Activated CD4-positive, alpha-beta T cell treated with anti-CD3 and anti-CD28 coated beads, Interleukin-2, amount 50 U/mL, for 24 hours (primary cell): ENCODE measurements around the gene TSPYL6.
"Not testable (repeated sequence)": the region's sequence is repeated elsewhere in the genome, so short reads cannot be mapped to it uniquely, and the experiment has no call there.

Experiments used
- DNase-seq, 2 donors: peaks; one replicate each; pipeline ENCODE4 v3.0.0-alpha.2; 2020; ENCODE audit warnings: low read depth in 1 of 2, low spot score in 1 of 2

The TSPYL6 gene

DNA sequence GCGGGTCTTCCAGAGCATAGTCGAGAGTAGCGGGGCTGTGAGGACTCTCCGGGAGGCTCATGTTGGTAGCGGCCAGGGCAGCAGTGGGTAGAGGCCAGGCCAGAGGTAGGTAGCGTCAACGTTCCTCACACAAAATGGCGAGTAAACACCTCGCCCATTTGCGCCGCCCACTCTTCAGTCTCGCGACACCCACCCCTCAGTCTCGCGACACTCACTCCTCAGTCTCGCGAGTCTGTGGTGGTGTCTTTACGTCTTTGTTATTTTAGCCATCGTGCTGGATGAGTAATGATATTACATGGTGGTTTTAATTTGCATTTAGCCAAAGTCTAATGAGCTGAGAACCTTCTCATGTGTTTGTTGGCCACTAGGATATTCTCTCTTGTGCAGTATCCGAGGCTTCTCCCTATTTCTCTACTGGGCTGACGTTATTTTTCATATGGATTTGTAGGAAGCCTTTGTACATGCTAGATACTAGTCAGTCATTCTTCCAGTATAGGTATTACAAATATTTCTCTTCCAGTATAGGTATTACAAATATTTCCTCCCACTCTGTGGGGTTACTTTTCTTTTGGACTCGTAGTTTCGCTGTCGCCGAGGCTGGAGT lies at the start of gene TSPYL6:
TSS of gene TSPYL6 (minus strand) at position 139 of the 604 bp plus-strand sequence. CDS start at position 61, 78 bp downstream.
- no peak for DNase-seq

DNA sequence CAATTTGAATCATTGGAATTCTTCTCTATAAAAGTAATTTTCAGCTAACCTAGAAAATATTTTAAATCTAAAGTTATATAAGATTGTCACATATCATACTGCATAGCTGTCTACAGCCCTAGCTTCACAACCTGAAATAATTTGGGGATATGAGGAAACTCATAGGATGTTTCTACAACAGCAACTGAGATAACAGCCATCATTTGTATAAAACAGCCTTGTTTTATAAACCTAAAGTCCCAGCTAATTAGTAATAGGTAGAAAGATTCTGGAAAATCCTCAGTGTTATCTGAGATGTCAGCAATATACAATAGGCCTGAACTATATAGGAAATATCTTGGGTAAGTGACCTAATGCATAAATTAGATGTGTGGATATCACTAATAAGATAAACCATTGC lies 47.6 kb upstream of the TSPYL6 start:
- no peak for DNase-seq

DNA sequence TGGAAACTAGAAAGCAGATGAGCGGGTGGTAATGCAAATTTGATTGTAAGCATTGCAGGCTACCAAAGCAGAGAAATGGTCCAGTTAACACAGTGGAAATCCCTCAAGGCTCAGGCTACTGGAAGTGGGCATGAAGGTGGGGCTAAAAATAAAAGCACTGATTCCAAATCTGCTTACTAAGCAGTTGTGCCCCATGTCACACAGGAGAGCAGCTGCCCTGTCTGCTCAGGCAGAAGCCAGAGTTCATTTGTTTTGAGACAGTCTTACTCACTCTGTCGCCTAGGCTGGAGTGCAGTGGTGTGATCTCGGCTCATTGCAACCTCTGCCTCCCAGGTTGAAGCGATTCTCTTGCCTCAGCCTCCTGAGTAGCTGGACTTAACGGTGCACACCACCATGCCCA lies 42.5 kb upstream of the TSPYL6 start:
- no peak for DNase-seq

DNA sequence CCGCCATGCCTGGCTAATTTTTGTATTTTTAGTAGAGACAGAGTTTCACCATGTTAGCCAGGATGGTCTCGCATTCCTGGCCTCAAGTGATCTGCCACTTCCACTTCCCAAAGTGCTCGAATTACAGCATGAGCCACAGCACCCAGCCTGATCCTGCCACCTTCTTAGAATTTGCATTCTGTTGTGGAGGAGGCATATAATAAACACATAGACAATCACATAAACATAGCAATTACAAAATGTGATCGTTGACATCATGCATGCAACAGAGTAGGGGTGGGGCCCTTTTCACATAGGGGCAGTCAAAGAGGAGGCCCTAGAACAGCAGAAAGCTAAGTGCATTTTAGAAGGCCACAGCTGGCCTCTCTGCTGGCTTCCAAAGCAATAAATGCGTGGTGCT lies 39.9 kb upstream of the TSPYL6 start:
- DNase-seq: no peak

DNA sequence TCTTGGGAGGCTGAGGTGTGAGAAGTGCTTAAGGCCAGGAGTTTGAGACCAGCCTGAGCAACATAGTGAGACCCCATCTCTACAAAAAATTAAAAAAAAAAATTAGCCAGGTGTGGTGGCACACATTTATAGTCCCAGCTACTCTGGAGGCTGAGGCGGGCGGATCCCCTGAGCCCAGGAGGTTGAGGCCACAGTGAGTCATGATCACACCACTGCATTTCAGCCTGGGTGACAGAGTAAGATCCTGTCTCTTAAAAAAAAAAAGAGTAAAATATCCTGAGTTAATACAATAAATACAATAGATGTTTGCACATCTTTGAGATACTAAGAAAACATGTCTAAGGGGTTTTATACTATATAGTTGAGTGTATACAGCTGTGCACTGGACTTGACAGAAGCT lies 38.6 kb upstream of the TSPYL6 start:
- not testable (repeated sequence) for DNase-seq

DNA sequence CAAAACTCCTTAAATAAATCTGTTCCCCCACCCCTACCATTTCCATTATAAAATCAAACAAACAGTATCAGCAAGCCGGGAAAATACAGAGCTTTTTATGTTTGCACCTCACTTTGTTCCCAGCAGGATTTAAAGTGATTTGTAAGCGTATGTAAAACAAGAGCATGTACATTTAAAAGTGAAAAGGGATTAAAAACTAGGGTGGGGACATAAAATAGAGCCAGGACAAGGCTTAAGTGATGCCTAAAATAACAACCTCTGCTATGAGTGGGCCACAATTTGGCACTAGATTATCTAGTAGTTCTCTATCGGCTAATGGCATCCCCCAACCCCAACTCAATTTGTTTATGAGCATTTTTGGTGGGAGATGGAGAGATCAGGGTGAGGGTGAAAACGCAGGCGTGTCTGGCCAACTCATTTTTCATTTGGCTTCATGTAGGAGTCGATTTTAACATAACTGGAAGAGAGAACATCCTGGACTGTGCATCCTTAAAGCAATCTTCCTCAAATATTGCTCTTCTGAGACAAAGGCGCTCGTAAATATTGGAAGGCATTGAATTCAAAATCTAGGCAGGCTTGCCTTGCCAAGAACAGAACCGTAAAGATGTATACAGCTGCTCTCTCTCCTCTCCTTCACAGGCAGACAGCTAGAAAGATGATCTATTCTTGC lies 34.5 kb upstream of the TSPYL6 start:
- DNase-seq: no peak

DNA sequence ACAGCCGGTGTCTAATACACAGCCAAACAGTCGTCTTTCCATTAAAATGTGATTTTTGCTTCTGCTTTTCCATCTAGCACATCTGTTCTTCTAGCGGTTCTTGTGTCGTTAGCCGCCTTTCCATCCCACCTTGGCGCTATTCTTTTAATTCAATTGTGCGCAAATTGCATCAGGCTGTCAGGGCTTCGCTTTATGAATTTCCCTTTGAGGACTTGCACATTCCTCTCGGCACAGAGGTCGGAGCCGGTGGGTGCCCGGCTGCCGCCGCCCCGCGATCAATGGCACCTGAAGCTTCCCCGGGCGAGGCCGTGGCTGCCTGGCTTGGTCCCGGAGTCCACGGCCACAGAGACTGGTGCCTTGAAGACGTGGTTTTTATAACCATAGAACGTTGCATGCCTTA lies 33.9 kb upstream of the TSPYL6 start:
- no peak for DNase-seq

DNA sequence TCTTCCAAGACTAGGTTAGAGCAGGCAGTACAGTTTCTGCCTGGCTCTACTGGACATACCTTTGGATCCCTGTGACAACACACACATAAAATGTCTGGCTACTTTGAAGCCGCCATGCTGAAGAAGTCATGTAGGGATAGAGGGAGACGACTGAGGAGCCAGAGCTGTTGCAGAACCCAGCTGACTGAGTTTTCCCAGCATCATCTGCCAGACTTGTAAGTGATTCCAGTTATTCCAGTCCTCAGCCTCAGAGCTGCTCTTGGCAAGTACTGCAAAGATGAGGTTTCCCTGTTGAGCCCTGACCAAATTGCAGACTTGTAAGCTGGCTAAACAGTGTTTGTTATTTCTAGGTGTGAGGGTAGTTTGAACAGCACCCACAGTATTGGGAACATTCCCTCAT lies 31.5 kb upstream of the TSPYL6 start:
- no peak for DNase-seq

DNA sequence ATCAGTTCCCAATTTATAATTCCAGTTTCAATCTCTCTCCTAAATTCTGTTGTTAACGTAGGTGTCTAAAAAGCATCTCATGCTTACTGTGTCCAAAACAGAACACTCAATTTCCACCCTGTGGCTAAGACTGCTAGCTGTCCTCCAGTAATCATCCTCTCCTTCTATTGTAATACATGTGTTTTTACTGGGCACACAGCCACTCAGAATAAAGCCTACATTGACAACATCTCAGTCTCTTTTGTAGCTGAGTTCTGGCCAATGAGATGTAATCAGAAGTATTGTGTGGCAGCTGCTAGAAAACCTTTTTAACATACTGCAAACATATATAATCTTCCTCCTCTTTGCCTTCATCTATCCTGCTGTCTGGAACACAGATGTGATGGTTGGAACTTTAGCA lies 29.4 kb upstream of the TSPYL6 start:
- no peak for DNase-seq

DNA sequence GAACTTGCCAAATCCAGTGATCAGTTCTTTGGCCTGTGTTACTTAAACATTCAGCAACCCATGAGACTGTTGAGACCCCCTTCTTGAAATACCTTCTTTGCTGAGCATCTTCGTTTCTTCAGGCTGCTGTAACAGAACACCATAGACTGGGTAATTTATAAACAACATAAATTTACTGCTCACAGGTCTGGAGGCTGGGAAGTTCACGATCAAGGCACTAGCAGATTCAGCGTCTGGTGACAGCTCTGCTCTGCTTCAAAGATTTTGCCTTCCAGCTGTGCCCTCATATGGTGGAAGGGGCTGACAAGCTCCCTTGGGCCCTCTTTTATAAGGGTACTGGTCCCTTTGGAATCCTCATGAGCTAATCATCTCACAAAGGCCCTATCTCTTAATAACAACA lies 28.8 kb upstream of the TSPYL6 start:
- DNase-seq: no peak

DNA sequence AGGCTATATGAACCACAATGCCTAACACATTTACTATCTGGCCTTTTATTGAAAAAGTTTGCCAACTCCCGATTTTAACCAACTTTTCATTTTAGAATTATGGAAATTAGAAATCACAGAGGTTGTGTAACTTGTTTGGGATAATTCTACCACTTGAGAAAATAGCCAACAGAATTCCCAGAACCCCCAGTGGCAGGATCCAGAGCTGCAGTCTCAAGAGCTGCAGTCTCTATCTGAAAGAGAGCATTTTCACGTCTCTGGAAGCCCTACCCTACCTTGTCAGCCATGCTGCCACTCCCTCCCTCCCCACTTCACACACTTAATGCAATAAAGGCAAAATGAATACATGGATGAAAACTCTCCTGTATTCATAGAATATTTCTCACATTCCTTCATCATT lies 23.4 kb upstream of the TSPYL6 start:
- no peak for DNase-seq

DNA sequence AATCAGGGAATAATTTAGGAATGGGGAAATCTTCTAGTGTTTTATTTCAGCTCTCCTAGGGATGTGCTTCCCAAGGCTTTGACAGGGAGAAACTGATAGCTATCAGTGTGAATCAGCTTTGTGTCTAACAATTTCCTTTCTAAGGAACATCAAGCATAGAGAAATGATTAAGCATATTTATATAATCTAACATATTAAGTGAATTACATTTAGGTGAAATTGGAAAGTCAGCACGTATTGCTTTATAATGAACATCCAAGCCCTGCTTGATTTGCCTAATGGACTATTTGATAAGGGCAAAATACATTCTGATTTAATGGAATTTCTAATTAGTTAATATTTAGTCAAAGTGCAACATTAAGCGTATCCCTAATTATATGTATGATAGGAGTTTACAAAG lies 19.5 kb upstream of the TSPYL6 start:
- DNase-seq: no peak

DNA sequence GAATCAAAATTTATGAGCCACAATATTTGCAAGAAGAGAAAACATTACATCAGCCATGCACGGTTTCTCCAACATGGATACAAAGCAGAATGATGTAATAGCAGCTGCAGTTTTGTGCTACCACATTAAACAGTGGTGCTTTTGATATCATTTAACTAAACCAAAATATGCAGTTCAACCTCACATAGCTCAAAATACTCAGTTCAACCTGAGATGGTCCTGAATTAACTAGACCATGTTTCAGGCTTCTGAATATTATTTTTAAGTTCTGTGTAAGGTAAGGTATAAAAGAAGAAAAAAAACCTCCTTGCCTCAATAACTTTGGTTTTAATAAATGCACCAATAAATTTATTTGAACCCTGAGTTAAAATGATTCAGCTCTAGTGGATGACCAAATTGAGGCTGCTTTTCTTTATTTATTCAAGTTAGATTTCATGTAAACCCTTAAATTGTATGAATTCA lies 18.8 kb upstream of the TSPYL6 start:
- no peak for DNase-seq

DNA sequence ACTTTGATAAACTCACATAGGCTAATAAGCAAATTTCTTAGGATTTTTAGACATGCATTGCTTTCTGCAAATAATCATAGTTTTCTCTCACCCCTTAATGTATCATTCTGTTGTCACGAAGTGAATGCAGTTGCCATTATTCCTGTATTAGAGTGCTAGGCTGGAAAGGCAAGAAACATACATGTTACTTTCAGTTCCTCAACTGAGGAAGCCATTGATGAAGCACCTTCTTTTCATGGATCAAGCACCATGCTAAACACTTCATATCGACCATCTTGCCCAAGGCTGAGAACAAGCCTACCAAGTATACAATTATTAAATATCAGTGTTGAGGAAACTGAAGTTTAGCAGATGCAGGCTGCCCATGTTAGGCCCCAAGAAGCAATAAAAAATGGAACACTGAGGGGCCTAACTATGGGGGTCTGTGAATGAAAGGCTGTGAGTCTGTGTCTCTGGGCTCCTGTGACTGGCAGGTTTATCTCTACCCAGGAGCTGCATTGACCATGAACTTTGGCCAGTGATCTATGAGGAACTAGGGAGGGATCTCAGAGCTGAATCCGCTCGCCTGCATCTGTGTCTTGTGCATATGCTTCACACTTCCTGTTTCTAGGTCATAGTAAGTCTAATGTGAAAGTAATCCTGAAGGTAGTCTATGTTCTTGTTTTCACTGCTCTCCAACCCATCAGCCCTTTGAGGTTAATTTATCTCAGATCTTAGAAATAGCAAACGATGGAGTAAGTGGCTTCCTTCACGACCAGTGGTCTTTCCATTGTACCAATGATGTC lies 16.0 kb upstream of the TSPYL6 start:
- DNase-seq: no peak

DNA sequence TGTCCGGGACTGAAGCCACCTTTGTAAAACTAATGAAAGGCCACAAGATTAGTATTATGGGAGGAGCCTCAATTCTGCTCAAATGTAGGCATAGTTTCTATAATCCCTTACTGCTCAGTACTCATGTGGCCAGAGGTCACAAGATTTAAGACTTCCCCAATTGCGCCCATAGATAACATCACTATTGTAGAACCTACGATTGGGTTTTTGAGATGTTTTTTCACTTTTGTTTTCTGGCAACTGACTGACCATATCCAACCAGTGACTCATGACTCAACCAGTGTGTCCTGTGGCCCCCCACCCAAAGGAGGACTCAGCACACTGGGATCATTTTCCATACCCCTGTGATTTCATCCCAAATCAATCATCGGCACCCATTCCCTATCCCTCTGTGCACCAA lies 15.2 kb upstream of the TSPYL6 start:
- no peak for DNase-seq

DNA sequence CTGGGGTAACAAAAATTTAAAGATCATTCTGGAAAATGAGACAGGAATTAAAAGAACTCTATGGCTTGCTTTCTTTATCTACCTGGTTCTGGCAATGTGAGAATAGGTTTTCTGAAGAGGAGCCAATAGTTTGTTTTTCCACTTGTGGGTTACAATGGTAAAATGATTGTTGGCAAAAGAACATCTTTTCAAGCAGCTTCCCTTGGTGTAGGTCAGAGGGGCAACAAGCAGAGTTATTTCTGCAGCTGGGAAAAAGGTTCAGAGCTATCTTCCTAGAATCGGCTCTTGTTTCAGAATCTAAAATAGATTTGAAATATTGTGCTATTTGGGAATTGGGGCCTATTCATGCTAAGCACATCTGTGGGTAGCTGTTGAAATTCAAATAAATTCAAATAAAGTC lies 11.5 kb upstream of the TSPYL6 start:
- DNase-seq: no peak

DNA sequence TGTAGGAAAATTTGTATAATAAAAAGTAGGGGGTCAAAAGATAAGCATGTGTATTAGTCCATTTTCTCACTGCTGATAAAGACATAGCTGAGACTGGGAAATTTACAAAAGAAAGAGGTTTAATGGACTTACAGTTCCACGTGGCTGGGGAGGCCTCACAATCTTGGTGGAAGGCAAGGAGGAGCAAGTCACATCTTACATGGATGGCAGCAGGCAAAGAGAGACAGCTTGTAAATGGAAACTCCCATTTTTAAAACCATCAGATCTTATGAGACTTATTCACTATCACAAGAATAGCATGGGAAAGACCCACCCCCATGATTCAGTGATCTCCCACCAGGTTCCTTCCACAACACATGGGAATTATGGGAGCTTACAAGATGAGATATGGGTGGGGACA lies 9.1 kb upstream of the TSPYL6 start:
- not testable (repeated sequence) for DNase-seq

DNA sequence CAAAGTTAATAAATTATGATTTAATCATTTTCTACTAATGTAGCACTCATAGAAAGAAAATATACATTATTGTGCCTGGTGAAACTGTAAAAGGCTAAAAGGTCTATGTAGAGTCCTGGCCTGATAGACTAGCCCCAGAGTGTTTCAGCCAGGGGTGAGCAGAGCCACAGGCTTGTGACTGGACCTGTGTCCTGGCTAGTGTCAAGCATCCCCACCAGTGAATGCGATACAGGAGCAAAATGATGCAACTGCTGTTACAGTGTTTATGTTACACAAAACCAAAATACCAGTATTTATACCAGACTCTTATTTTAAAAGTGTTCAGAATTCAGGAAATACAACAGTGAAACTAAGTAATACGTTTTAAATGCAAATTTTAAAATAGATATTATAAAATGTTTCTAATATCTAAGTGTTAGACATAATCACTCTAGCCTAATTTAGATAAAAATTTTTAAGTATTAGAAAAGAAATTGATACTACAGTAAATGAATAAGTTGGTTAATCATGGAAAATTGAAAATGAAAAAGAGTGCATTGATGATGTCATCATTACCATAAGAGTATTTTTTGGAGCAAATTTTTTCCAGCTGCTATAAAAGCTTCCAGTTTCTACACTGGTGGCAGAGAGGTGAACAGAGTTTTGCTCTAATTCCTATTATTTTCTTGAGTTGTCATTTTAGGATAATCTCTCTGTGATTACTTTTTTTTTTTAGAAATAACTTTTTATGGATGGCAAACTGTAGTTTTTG lies 6.2 kb upstream of the TSPYL6 start:
- no peak for DNase-seq

DNA sequence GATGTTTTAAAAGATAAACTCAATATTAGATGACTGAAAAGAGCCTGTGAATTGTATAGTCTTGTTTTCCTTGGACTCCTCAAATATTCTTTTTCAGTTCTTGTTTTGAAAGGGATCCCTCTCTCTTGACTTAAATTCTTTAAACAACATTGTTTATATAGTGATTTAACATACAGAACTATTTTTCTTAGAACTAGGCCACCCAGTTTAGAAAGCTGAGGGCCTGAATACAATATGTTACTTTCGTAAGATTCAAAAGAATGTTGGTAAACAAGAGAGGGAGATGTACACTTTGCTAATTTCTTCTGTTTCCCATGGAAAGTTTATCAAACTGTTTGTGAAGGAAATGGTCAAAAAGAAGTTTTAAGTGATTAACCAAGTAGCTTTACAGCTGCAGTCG lies 5.5 kb upstream of the TSPYL6 start:
- no peak for DNase-seq

DNA sequence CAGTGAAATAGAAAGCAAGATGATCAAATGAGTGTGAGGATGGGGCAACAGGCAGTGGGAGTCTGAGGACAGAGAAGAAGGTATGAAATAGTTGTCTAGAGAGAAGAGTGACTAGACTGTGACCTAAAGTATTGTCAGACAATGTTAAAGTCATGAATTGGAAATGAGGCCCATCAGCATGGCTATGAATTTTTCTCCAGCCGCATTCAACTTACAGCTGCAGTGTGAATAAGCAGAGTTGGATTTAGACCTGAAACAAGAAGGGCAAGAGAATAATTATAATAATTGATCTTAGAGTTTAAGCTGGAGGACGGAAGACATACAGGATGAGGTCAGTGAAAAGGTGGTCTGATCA lies 4.2 kb upstream of the TSPYL6 start:
- no peak for DNase-seq

DNA sequence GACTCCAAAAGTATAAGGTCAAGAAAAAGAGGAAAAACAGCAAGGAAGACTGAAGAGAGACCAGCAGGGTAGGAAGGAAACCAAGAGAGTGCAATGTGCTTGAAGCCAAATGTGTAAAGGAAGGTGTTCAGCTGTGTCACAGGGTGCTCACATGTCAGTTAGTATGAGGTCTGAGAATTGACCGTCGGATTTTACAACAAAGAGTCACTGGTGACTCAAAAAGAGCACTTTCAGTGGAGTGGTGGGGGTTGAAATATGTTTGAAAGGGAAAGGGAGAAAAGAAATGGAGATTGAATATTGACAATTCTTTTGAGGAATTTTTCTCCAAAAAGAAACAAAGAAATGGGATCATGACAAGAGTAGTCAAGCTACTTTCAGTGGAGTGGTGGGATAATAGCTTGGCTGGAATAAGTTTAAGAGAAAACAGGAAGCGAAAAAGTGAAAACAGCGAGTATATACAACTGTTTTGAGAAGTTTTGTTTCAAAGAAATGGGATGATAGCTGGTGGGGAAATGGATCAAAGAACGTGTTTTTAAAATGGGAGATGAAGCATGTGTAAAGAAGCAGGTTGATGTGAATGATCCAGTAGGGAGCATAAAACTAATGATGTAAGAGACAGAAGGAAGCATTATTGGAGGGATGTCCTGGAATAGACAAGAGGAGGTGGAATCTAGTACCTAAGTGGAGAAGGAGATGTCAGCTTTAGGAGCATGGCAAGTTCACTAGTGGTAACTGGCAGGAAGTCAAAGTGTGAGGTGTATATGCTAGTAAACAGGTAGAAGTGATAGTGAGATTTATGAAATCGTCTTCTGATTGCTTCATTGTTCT lies 3.6 kb upstream of the TSPYL6 start:
- DNase-seq: no peak
